ENCODE results near the gene NACAD.
"Not testable (repeated sequence)": the region's sequence is repeated elsewhere in the genome, so short reads cannot be mapped to it uniquely, and the experiment has no call there.

NACAD gene

GRCh38 chr7:45034710-45035109 is 54.1 kb downstream of the NACAD start:
- H3K9me3 ChIP-seq (ENCODE audit: control insufficient read depth, insufficient read depth, low read length); H3K36me3 ChIP-seq (ENCODE audit: control insufficient read depth, insufficient read depth, low read length); H3K27me3 ChIP-seq (ENCODE audit: control insufficient read depth, insufficient read depth, low read length); H3K4me3 ChIP-seq (ENCODE audit: low read depth, low read length); H3K9ac ChIP-seq (ENCODE audit: low read depth, low read length): not testable (repeated sequence)
- peaks cover 13% of the 10 kb centered on the region for H3K4me1 ChIP-seq (ENCODE audit: control insufficient read depth, insufficient read depth, low read length)

- H3K4me3 ChIP-seq (ENCODE audit: low read depth, low read length): no peak overlapping the region
- H3K4me1 ChIP-seq (ENCODE audit: control insufficient read depth, insufficient read depth, low read length): peaks cover 13% of the 10 kb centered on the region
- H3K9ac ChIP-seq (ENCODE audit: low read depth, low read length): peak overlapping the region; percentile 47
- no peaks in the 10 kb centered on the region for H3K36me3 ChIP-seq (ENCODE audit: control insufficient read depth, insufficient read depth, low read length)
- no peaks in the 10 kb centered on the region for H3K27me3 ChIP-seq (ENCODE audit: control insufficient read depth, insufficient read depth, low read length)
- no peaks in the 10 kb centered on the region for H3K9me3 ChIP-seq (ENCODE audit: control insufficient read depth, insufficient read depth, low read length)
Measured at GRCh38 chr7:45033931-45034290, 54.9 kb downstream of the NACAD start.

- Histone ChIP-seq H3K27me3 (ENCODE audit: control insufficient read depth, insufficient read depth, low read length) (no peaks in the 10 kb centered on the region), H3K36me3 (ENCODE audit: control insufficient read depth, insufficient read depth, low read length) (no peaks in the 10 kb centered on the region), H3K9me3 (ENCODE audit: control insufficient read depth, insufficient read depth, low read length) (no peaks in the 10 kb centered on the region), H3K4me3 (ENCODE audit: low read depth, low read length) (no peak overlapping the region), H3K9ac (ENCODE audit: low read depth, low read length) (peak overlapping the region; percentile 47), H3K4me1 (ENCODE audit: control insufficient read depth, insufficient read depth, low read length) (peaks cover 13% of the 10 kb centered on the region)
Measured at GRCh38 chr7:45033261-45033930, 55.4 kb downstream of the NACAD start.

- H3K27me3 ChIP-seq (ENCODE audit: control insufficient read depth, insufficient read depth, low read length): no peaks in the 10 kb centered on the region
- H3K4me3 ChIP-seq (ENCODE audit: low read depth, low read length): no peak overlapping the region
- no peaks in the 10 kb centered on the region for H3K9me3 ChIP-seq (ENCODE audit: control insufficient read depth, insufficient read depth, low read length)
- H3K4me1 ChIP-seq (ENCODE audit: control insufficient read depth, insufficient read depth, low read length): peaks cover 10% of the 10 kb centered on the region
- H3K36me3 ChIP-seq (ENCODE audit: control insufficient read depth, insufficient read depth, low read length): no peaks in the 10 kb centered on the region
- H3K9ac ChIP-seq (ENCODE audit: low read depth, low read length): no peak overlapping the region
Measured at GRCh38 chr7:45032421-45032820, 56.3 kb downstream of the NACAD start.

- Histone ChIP-seq H3K9ac (ENCODE audit: low read depth, low read length) (no peak overlapping the region), H3K4me3 (ENCODE audit: low read depth, low read length) (no peak overlapping the region), H3K4me1 (ENCODE audit: control insufficient read depth, insufficient read depth, low read length) (peaks cover 10% of the 10 kb centered on the region)
Measured at GRCh38 chr7:45031829-45032228, 56.9 kb downstream of the NACAD start.

More at GRCh38 chr7:45031829-45032228, 56.9 kb downstream of the NACAD start:
- Histone ChIP-seq H3K36me3 (ENCODE audit: control insufficient read depth, insufficient read depth, low read length) (no peaks in the 10 kb centered on the region), H3K9me3 (ENCODE audit: control insufficient read depth, insufficient read depth, low read length) (no peaks in the 10 kb centered on the region), H3K27me3 (ENCODE audit: control insufficient read depth, insufficient read depth, low read length) (no peaks in the 10 kb centered on the region)

Measured in iPS-15b (cell line).